ENCODE results near the gene ZNF236. TPM values are rescaled to one million over a fixed set of nuclear protein-coding genes. Genes with fewer than 3 reads are reported as not detected.

Gene ZNF236
- total and polyA plus RNA-seq, 10 of the 15 experiments (the other 5 are each of a cell fraction or from before 2014, with no cell fraction given) = 1.0 to 14.4 (median 5.9) TPM

- ATAC-seq (peak; percentile 50), FAIRE-seq (no peak), DNase-seq (ENCODE audit: low read depth, low spot score) (no peak)
- ChIA-PET CTCF (interaction anchor here (1.4 kb wide), 2 partner anchors 15 to 16 kb away, joined by 3 to 4 read pairs; no protein-coding TSS in a partner anchor), POLR2A (no interaction called here), SMC1A (ENCODE audit: uncharacterized antibody, unreplicated experiment) (interaction anchor here (1.3 to 1.4 kb wide), 3 partner anchors 56 to 74 kb away, joined by 3 to 5 read pairs (median 4); no protein-coding TSS in a partner anchor), RAD21 (ENCODE audit: unreplicated experiment) (interaction anchor here (1.5 kb wide), 1 partner anchor 72 kb away, joined by 5 read pairs; no protein-coding TSS in a partner anchor)
- intact Hi-C loops (cut with micrococcal nuclease; ENCODE audit: unreplicated experiment) = loop anchor here (1.0 to 2.0 kb wide), 2 partner anchors 73 to 108 kb away; no protein-coding TSS in a partner anchor
- in situ Hi-C loops (cut with MboI) = no loop called here
- Histone ChIP-seq H3K9ac (ENCODE audit: control insufficient read depth, insufficient read depth, low read length) (no peak overlapping the region), H3K27me3 (replicated peaks in 1 of 2; ENCODE audit: control insufficient read depth in 2 of 2, insufficient read depth in 2 of 2, low read length in 1 of 2) (no peaks in the 10 kb centered on the region), H3K79me2 (ENCODE audit: control insufficient read depth, insufficient read depth, low read length) (no peaks in the 10 kb centered on the region), H3K4me3 (no peak overlapping the region), H3K9me3 (replicated peaks; ENCODE audit: control insufficient read depth, insufficient read depth, low read length) (no peaks in the 10 kb centered on the region), H3K4me1 (ENCODE audit: control insufficient read depth, insufficient read depth, low read length) (no peaks in the 10 kb centered on the region), H3K27ac (ENCODE audit: control insufficient read depth, insufficient read depth) (no peak overlapping the region), H2AFZ (ENCODE audit: control insufficient read depth, low read depth, low read length) (no peak overlapping the region), H3K36me3 (ENCODE audit: control insufficient read depth in 2 of 2, insufficient read depth in 2 of 2, low read length in 1 of 2) (peaks cover 6 to 14% of the 10 kb centered on the region in 2 experiments; a peak in 2 of 4 replicates), H3K4me2 (ENCODE audit: control insufficient read depth, insufficient read depth) (no peak overlapping the region), H4K20me1 (ENCODE audit: control insufficient read depth, insufficient read depth) (no peaks in the 10 kb centered on the region)
- WGBS (ENCODE audit: insufficient coverage, insufficient replicate concordance, low lambda C conversion rate, missing lambda C conversion rate) = 85% methylated on average over 12 of the region's 13 CpGs
- TF ChIP-seq TBL1XR1 (IDR thresholded peaks at IDR 0.05; ENCODE audit: low read depth, low read length) = no peak
- no peak for TF ChIP-seq SIX5 (IDR thresholded peaks at IDR 0.05; ENCODE audit: low read depth, low read length, severe bottlenecking)
- no peak for TF ChIP-seq SMAD5 (IDR thresholded peaks at IDR 0.05; ENCODE audit: low read depth)
- no peak for TF ChIP-seq REST (IDR thresholded peaks at IDR 0.05; ENCODE audit: low read depth, low read length)
- BruUV-seq (replicated peaks) = no TSS peak
These were observed 52.5 kb downstream of the ZNF236 start for GRCh38 chr18:76874642-76875389.
